GM18858 (cell line): ENCODE measurements around the gene ABHD14A.
"Not testable (repeated sequence)": the region's sequence is repeated elsewhere in the genome, so short reads cannot be mapped to it uniquely, and the experiment has no call there.

Experiments used
- ATAC-seq: cut with Tn5 transposase; IDR thresholded peaks from one replicate; pipeline ENCODE4 v1.9.1; 2021; ENCODE audit not compliant: unreplicated experiment

ABHD14A gene

GRCh38 chr3:51970606-51971300, 4.1 kb upstream of the ABHD14A start:
- no peak for ATAC-seq

DNA sequence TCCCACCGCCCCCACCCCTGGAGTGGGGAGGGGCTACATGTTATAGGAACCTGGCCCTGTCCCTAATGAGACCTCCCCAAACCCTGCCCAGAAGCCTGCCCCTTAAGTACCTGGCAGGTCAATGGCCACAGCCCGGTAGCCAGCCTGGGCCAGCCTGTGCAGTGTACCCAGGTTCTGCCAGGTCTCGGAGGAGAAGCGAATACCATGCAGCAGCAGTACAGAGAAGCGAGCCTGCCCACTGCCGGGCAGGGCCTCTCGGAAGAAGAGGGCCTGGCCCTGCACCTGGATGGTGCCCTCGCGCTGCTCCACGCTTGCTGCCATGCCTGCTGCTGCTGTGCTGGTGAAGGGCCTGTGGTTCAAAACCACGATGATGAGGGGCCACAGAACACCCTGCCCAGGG, 3.5 kb upstream of the ABHD14A start:
- ATAC-seq = no peak

GRCh38 chr3:51974277-51974962, 444 bp upstream of the ABHD14A start:
- ATAC-seq = no peak

- ATAC-seq = no peak
These were observed 1.1 kb downstream of the ABHD14A start for GRCh38 chr3:51975852-51976549.

GRCh38 chr3:51977446-51978142, 2.7 kb downstream of the ABHD14A start:
- ATAC-seq = no peak

- no peak for ATAC-seq
These were observed 3.3 kb downstream of the ABHD14A start for GRCh38 chr3:51978143-51978502.

DNA sequence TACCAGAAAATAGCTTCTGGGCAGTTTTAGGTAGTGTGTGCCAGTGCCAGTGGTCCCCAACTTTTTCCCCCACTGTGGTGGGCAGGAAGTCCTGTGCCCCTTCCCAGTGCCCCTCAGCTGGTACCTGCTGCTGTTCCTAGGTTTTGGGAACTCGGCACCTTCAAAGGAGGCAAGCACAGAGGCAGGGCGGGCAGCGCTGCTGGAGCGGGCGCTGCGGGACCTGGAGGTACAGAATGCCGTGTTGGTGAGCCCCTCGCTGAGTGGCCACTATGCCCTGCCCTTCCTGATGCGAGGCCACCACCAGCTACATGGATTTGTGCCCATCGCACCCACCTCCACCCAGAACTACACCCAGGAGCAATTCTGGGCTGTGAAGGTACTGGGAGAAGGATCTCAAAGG, 5.4 kb downstream of the ABHD14A start:
- ATAC-seq = no peak

DNA sequence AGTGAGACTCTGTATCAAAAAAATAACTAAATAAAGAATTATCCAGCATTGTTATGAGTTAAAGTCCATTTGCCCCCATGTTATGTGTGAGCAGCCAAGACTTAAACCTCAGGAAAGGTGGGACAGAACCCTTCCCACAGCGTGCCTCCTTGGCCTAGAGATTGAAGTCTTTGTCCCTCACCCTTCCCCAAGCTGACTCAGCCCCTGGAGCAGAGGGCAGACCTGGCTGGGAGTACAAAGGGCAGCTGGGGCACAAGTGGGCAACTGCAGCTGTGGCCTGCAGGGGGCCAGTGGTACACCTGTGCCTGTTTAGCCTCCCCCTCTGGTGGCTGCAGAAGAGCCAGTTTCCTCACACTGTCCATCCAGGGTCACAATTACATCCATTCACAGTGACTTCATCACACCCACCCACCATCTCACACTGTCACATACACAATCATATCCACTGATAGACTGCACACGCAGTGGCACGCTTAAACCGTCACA, 7.5 kb downstream of the ABHD14A start:
- peak; percentile 31 for ATAC-seq

GRCh38 chr3:51982838-51983577, 8.1 kb downstream of the ABHD14A start, which contains the start of gene ACY1:
Gene ACY1, plus strand, starts transcription at chr3:51983535. Its CDS starts 530 bp downstream, at chr3:51984065.
- peak; percentile 57 for ATAC-seq

GRCh38 chr3:51983578-51984268, 8.9 kb downstream of the ABHD14A start:
- ATAC-seq = no peak

DNA sequence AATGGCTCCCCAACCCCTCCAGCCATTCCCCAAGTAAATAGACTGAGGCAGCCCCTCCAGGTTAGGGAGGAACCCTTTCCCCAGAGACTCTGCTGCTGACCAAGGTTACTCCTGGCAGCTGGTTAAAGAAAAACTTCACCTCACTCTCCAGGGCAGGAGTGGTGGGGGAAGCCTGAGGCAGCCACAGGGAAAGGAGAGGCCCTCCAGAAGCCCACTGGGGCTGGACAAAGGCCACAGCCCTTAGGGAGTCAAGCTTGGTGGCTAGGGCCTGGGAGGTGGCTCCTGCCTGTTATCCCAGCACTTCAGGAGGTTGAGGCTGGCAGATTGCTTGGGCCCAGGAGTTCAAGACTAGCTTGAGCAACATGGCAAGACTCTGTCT, 9.4 kb downstream of the ABHD14A start:
- no peak for ATAC-seq

DNA sequence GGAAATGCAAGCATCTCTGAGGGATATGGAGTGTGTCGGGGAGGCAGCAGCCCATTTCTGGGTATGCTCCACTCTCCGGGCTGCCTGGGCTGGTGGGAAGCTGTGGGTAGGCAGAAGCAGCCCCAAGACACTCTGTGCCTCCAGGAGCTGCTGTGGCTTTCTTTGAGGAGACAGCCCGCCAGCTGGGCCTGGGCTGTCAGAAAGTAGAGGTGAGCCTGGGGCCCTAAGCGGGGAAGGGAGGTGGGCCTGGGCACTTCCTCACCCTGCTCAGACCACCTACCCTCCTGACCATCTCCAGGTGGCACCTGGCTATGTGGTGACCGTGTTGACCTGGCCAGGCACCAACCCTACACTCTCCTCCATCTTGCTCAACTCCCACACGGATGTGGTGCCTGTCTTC, 10.2 kb downstream of the ABHD14A start:
- ATAC-seq = no peak

DNA sequence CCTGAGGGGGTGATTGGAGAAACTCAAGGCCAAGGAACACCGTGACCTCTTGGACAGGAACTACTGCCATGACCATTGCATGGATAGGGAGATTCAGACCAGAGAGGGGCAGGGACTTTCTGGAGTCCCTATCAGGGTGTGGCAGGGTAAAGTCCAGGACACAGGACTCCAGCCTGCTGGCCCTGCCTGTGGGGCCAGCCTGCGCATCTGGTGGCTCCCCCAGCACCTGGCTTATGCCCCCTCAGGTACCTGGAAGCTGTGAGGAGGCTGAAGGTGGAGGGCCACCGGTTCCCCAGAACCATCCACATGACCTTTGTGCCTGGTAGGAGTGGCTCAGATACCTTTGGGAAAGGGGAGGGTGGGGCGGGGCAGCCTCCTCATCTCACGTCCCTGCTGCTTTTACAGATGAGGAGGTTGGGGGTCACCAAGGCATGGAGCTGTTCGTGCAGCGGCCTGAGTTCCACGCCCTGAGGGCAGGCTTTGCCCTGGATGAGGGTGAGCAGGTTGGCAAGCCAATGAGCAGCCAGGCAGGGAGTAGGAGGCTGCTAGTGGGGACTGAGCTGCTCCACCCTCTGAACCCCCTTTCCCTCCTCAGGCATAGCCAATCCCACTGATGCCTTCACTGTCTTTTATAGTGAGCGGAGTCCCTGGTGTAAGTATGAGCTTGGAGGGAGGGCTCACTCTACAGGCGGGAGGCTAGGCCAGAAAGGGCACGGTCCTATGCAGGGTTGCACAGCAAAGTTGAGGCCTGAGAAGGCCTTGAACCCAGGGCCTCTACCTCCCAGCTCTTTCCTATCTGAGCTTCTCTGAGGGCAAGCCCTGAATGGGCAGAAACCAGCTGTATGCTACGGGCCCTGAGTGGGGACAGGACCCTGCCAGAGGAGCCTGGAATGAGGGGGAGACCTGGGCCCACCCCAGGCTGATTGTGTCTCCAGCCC, 11.4 kb downstream of the ABHD14A start:
- ATAC-seq = no peak

- ATAC-seq = no peak
These were observed 12.7 kb downstream of the ABHD14A start for GRCh38 chr3:51987568-51987967.

DNA sequence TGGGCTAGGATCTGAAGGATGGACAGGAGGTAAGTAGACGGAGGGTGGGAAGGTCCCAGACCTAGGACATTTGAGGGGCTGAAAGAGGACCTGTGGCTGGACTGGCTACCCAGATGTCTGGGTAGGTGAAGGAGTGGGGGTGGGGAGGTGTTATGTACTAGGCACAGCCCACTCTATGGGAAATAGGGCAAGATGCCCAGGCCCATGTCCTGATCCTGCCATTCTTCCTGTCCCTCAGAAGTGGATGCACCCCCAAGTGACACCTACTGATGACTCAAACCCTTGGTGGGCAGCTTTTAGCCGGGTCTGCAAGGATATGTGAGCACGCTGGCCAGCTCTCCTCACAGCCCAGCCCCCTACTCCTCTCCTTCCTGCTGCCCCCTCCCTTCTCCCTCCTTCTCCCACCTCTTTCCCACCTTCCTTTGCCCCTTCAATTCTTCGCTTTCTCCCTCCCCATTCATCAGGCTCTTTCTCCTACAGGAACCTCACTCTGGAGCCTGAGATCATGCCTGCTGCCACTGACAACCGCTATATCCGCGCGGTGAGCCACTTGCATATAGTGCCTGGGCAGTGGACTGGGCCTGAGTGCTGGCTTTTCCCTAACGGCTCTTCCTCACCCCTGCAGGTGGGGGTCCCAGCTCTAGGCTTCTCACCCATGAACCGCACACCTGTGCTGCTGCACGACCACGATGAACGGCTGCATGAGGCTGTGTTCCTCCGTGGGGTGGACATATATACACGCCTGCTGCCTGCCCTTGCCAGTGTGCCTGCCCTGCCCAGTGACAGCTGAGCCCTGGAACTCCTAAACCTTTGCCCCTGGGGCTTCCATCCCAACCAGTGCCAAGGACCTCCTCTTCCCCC, 13.7 kb downstream of the ABHD14A start:
- no peak for ATAC-seq

DNA sequence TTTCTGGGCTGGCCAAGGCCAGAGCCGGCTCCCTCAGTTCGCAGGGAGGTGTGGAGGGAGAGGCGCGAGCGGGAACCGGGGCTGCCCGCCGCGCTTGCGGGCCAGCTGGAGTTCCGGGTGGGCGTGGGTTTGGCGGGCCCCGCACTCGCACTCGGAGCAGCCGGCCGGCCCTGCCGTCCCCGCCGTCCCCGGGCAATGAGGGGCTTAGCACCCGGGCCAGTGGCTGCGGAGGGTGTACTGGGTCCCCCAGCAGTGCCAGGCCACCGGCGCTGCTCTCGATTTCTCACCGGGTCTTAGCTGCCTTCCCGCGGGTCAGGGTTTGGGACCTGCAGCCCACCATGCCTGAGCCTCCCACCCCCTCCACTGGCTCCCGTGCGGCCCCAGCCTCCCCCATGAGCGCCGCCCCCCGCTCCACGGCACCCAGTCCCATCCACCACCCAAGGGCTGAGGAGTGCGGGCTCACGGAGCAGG, 15.7 kb downstream of the ABHD14A start:
- ATAC-seq = not testable (repeated sequence)

DNA sequence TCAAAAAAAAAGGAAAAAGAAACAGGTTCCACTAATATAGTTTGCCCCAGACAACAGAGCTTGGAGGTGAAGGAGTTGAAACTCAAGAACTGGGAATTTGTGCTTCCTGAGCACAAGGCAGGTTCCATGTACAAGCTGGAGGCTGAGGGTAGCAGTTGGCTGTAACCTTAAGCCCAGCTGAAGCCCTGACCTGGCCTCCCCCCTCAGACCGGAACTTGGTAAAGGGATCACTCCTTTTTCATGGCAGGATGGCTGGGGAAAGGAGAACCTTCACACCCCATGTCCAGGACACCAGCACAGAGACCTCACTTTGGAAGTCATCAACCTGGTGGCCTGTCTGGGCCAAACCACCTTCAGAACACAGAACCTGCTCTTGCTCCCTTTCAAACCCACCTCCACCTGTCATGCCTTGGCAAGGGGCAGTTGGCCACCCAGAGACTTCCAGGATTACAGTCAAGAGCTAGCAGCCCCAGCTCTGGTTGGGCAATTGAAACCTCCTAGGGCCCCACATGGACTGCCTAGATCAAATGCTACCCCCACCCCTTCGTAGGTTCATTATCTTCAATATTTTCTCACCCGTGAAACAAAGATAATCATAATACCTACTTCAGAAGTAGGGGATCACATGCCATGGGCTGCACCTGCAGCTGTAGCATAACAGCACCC, 17.3 kb downstream of the ABHD14A start:
- no peak for ATAC-seq
